ENCODE measurements around the gene TARBP1. TPM values are rescaled to one million over a fixed set of nuclear protein-coding genes. Genes with fewer than 3 reads are reported as not detected.

Gene TARBP1
- total and polyA plus RNA-seq, 2 of the 4 experiments (the other 2 are of a cell fraction) = 10.6 to 17.7 TPM

DNA sequence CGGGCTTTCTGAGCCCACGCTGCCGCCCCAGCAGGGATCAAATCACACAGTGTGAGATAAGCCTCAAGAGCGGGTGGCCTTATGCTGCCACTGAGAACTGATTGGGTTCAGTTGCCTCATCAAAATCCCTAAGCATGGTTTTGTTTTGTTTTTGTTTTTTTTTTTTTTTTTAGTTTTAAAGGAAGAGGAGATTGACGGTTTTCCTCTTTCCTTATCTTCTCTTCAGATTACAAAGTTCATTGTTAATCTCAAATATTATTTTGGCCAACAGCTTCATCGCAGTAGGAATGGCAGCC is 105.1 kb downstream of the TARBP1 start:
- Histone ChIP-seq H3K4me1 (ENCODE audit: control insufficient read depth, insufficient read depth, low read length) (no peaks in the 10 kb centered on the region), H3K79me1 (ENCODE audit: low read depth in 1 of 2, low read length in 2 of 2) (peaks cover 25 to 30% of the 10 kb centered on the region in 2 experiments; a peak in 3 of 4 replicates), H2BK20ac (ENCODE audit: low read depth, low read length) (no peak overlapping the region), H4K20me1 (ENCODE audit: insufficient read depth, low read length) (no peaks in the 10 kb centered on the region), H3K14ac (replicated peaks; ENCODE audit: low read depth, low read length) (peak overlapping the region; percentile 89), H3K36me3 (ENCODE audit: control insufficient read depth, insufficient read depth, low read length) (peaks cover 18% of the 10 kb centered on the region), H3K9ac (ENCODE audit: low read depth, low read length) (peak overlapping the region; percentile 85), H2AK9ac (replicated peaks; ENCODE audit: low read depth, low read length, poor library complexity) (peak overlapping the region; percentile 96), H3K4me3 (ENCODE audit: insufficient read depth, low read depth, low read length) (peak overlapping the region; percentile 64), H3K4me2 (ENCODE audit: low read depth, low read length) (peak overlapping the region; percentile 81), H3K27me3 (ENCODE audit: control insufficient read depth, insufficient read depth, low read length) (no peaks in the 10 kb centered on the region), H2BK5ac (ENCODE audit: low read depth, low read length, poor library complexity, severe bottlenecking) (peak overlapping the region; percentile 96), H3K27ac (ENCODE audit: insufficient read depth, low read length) (peak overlapping the region; percentile 90), H3K9me1 (ENCODE audit: insufficient read depth, low read length) (0 out of 2 replicates have a peak, but pooled peaks cover 2% of the 10 kb centered on the region), H2BK15ac (ENCODE audit: low read depth, low read length) (no peak overlapping the region), H2AK5ac (ENCODE audit: low read depth, low read length) (peak overlapping the region; percentile 54; the same call in 1 of the 2 replicates), H4K5ac (ENCODE audit: low read depth, low read length) (peak overlapping the region; percentile 80), H3K4ac (ENCODE audit: low read depth, low read length) (peak overlapping the region; percentile 93), H2AFZ (replicated peaks; ENCODE audit: low read length, poor library complexity) (peak overlapping the region; percentile 99), H2BK120ac (ENCODE audit: low read depth, low read length) (peak overlapping the region; percentile 75), H3K18ac (ENCODE audit: low read depth, low read length) (no peak overlapping the region; the same call in 1 of the 2 replicates), H4K91ac (ENCODE audit: insufficient read depth, low read depth, low read length) (peak overlapping the region; percentile 74), H3K9me3 (ENCODE audit: control insufficient read depth, insufficient read depth, low read length) (no peaks in the 10 kb centered on the region), H4K8ac (ENCODE audit: low read depth in 2 of 2, low read length in 2 of 2) (peak overlapping the region; percentile 75 to 96), H3K56ac (ENCODE audit: extremely low read depth, insufficient read depth, low read length) (peak overlapping the region; percentile 89), H3K23ac (ENCODE audit: low read depth, low read length) (peak overlapping the region; percentile 97)
- intact Hi-C loops (cut with micrococcal nuclease) (loop anchor here (1.0 to 5.0 kb wide), 2 partner anchors 162 to 220 kb away; no protein-coding TSS in a partner anchor), dilution Hi-C loops (cut with HindIII; ENCODE audit: low sequenced_read_pairs, unreplicated experiment) (no loop called here), in situ Hi-C loops (cut with MboI; ENCODE audit: low sequenced_read_pairs) (no loop called here)
- ChIA-PET CTCF (no interaction called here), POLR2A (ENCODE audit: unreplicated experiment) (no interaction called here)
- BruUV-seq (replicated peaks) = no TSS peak
- no CpG with 5 or more reads among the region's 6 CpGs for WGBS, 2 experiments (ENCODE audit: extremely low coverage in 2 of 2, insufficient read length in 1 of 2)
- ATAC-seq (ENCODE audit: low read depth) (peak; percentile 40), DNase-seq (no peak)
- TF ChIP-seq USF2 (IDR thresholded peaks at IDR 0.05; ENCODE audit: low read depth, low read length) (no peak), MAFK (IDR thresholded peaks at IDR 0.05; ENCODE audit: low read depth, low read length) (no peak), POLR2A (IDR thresholded peaks at IDR 0.05; ENCODE audit: low read depth, low read length) (no peak), RFX5 (IDR thresholded peaks at IDR 0.05; ENCODE audit: low read depth, low read length) (no peak), FOS (IDR thresholded peaks at IDR 0.05; ENCODE audit: low read depth, low read length) (no peak), RAD21 (IDR thresholded peaks at IDR 0.05; ENCODE audit: low read length) (no peak), BHLHE40 (IDR thresholded peaks at IDR 0.05; ENCODE audit: low read depth, low read length) (no peak), SMC3 (IDR thresholded peaks at IDR 0.05; ENCODE audit: low read depth, low read length) (no peak), RCOR1 (IDR thresholded peaks at IDR 0.05; ENCODE audit: insufficient replicate concordance, low read length) (no peak), CEBPB (IDR thresholded peaks at IDR 0.05; ENCODE audit: low read depth, low read length) (no peak), MAZ (IDR thresholded peaks at IDR 0.05; ENCODE audit: borderline replicate concordance, low read depth, low read length) (no peak), ELK1 (IDR thresholded peaks at IDR 0.05; ENCODE audit: borderline replicate concordance, low read depth, low read length) (no peak), NFE2L2 (IDR thresholded peaks at IDR 0.05; ENCODE audit: low read depth, low read length) (no peak), MXI1 (IDR thresholded peaks at IDR 0.05; ENCODE audit: borderline replicate concordance, low read depth, low read length) (no peak), CHD1 (IDR thresholded peaks at IDR 0.05; ENCODE audit: low read depth, low read length) (no peak)
- TF ChIP-seq, protein P1, sequence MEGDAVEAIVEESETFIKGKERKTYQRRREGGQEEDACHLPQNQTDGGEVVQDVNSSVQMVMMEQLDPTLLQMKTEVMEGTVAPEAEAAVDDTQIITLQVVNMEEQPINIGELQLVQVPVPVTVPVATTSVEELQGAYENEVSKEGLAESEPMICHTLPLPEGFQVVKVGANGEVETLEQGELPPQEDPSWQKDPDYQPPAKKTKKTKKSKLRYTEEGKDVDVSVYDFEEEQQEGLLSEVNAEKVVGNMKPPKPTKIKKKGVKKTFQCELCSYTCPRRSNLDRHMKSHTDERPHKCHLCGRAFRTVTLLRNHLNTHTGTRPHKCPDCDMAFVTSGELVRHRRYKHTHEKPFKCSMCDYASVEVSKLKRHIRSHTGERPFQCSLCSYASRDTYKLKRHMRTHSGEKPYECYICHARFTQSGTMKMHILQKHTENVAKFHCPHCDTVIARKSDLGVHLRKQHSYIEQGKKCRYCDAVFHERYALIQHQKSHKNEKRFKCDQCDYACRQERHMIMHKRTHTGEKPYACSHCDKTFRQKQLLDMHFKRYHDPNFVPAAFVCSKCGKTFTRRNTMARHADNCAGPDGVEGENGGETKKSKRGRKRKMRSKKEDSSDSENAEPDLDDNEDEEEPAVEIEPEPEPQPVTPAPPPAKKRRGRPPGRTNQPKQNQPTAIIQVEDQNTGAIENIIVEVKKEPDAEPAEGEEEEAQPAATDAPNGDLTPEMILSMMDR (conservative IDR thresholded peaks at IDR 0.05; ENCODE audit: low read depth, low read length) = no peak

Data from IMR-90 (cell line).